RCC 7860 (cell line): ENCODE data around the gene RUNX1.
A peak's percentile ranks its signal among the peaks of the same experiment; 100 is the strongest.
"Not testable (repeated sequence)": the region's sequence is repeated elsewhere in the genome, so short reads cannot be mapped to it uniquely, and the experiment has no call there.

ENCODE experiments used
- DNase-seq: peaks from one replicate; pipeline ENCODE4 v3.0.0-alpha.2; 2015; ENCODE audit warnings: low spot score
- FAIRE-seq: peaks from 2 replicates; lab custom pipeline; 2012; peaks lifted over from hg19 to GRCh38; lab: Jason Lieb, UNC

Gene RUNX1

DNA sequence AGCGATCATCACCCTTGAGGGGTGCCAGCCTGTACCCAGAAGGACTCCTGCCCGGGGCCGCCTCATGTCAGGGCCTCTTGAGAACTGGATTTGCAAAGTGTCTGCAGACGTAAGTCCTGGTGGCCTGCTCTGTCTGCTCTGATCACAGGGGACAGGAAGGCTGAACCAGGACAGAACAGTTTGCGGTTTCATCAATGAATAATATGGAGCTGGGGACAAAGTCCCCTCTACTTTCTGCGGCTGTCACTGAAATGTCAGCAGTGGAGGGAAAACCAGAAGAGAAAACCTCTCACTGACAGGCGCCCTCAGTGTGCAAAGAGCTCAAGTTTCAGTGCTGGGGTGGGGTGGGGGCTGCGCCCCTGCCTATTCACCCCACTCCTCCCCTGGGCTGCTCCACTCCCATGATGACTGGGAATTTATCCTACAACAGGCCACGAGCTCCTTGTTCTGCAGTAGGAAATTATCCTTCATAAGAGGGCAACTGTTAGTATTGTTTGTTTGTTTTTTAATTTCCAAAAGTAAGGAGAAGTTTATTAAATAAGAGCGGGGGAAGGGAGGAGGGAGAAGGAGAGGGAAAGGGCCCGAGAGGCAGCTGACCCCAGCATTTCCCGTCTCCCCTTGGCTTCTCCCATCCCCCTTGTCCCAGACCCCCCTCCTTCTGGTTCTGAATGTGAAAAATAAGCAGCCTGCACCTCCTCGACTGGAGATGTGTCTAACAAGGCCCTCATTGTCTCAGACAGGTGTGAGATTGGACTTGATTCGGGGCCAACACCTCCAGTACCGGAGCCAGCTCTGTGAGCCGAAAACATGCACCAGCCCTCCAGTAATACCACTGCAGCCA lies 231.1 kb downstream of the RUNX1 start:
- no peak for FAIRE-seq
- DNase-seq, result no peak

DNA sequence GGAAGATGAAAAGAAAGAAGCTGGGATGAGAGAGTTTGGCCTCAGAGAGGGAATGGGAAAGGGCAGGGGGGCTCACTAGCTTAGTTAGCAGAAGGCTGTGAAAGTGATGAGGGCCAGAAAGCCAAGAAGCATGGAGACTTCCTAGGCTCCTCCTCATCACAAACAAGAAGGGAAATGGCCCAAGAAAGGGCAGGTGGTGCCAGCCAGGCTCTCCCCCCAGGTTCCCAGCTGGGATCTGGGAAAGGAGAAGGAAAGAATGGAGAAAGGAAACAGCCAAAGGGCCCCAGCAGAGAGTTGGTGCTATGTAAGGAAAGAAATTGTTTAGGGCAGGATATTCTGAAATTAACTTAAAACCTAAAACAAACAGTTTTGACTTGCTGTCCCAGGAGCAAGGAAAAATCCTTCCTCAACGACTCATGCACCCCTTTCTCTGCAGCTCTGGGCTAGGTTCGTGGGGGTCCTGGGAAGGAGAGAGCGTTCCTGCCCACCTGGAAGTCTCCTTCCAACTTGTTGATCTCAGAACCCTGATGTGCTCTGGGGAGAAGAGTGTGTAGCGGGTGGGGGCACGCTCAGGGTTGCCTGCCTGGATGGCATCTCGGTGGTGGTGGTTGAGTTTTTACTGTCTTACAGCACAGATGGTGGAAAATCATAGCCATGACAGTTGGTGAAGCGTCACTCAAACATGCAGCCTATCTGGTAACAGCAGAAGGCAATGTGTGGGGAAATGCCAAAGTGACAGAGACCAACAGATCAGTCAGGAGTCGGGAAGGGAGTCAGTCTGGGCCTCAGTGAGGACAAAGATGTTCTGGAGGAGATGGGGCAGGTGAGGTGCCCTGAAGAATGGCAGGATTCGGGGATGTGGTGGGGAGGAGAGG lies 233.0 kb downstream of the RUNX1 start:
- DNase-seq, result no peak

DNA sequence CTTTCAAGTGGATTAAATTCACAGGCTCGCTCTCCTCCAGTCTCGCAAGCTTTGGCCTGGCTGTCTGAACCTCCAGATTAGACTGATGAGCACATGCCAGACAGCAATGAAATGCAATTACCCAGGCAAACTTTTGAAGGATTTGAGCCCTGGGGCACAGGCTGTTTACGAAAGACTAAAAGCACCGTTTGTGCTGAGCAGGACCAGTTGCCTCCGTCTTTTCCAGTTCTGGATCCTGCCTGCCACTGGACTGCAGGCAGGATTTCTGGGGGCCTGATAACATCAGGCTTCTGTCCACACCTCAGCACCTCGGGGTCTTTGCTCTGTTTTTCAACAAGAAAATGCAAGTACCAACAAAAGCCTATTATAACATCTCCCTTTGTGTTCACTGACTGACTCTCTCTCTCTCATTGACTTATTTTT lies 234.6 kb downstream of the RUNX1 start:
- no peak for DNase-seq
- no peak for FAIRE-seq

More for the DNA sequence above, 233.0 kb downstream of the RUNX1 start:
- no peak for FAIRE-seq

DNA sequence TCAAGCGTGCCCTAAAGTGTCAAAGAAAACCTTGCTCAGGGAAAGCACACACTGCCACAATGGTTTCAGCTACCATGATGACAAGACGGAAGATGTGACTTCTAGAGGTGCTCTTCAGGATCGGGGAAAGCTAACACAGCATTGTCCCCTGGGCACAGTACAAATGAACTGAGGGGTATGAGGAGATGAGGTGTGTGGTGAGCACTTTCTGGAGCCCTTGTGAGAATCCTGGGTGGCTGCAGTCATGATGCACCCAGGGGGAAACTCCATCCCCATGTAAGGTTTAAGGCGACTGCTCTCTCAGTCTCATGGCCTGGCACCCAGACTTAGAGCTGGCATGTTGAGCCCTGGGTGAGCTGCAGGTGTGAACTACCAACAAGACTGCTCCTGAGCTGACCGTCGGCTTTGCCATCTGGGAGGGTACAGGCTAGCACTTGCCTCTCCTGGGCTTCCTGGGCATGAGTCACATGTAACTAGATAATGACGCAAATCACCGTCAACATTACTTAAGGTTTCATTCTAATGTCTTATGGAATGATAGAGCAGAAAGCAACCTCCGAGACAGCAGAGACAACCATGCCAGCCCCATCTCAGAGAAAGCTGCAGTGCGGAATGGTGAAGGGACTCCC lies 235.7 kb downstream of the RUNX1 start:
- DNase-seq, result peak; percentile 17
- FAIRE-seq, result no peak

DNA sequence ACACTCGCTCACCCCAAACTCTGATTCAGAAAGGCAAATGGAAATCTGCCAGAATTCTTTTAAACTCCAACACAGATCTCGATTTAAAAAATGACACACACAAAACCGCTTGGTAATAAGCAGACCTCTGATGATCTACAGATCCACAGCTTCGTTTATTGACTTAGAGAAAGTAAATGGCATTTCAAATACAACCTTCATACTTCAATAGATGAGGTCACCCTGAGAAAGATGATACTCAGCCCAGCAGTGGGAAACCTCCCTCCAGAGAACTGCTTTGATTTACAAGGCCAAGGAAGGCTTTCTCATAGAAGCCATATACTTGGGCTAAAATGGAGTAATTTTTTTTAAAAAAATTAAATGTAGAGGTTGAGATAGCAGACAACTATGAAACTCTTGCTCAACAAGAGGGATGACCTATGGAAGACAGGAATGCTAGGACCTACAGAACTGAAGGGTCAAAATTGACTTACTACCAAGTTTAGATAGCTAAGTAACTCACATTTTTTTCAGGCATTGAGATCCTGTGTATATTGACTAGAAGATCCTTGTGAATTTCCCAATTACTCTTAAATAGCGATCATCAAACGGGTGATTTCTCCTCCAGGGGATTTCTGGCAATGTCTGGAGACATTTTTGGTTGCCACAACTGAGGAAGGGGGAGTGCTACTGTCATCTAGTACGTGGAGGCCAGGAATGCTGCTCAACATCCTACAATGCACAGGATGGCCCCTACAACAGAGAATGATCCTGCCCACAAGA lies 236.4 kb downstream of the RUNX1 start:
- DNase-seq, result peak; percentile 71

DNA sequence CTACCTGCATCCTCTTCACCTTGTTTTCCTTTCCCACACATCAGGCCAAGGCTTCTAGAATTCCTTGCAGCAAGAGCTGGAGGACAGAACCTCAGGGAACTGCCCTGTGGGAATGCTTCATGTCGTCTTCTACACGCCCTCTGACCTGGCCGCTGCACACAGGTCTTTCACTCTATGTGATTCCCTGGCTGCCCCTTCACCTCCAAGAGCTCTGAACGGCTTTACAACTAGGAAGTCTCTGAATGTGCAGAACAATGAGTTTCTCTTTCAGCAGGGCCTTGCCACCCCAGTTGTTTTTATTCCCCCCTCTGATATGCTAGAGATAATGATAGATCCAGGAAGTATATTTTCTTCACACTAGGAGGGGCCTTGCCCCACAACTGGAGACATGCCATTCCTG lies 237.7 kb downstream of the RUNX1 start:
- no peak for FAIRE-seq
- DNase-seq, result no peak

More for the DNA sequence above, 236.4 kb downstream of the RUNX1 start:
- no peak for FAIRE-seq

DNA sequence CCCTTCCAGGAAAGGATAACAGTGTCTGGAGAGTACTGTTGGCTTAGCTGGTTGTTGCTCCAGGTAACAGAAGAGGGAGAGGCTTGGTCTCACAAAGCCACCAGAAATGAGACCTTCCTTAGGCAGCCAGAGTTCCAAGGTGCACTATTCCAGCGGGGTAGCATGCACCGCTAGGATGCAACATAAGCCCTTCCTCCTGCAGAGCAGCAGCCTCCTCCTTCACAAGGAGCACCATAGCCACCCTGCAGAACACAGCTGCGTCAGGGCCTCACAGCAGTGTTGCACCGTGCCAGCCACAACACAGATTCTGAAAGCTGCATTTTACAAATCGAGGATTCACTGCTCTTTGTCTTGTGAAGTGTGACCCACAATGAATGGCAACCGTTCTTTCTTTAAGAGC lies 238.3 kb downstream of the RUNX1 start:
- FAIRE-seq, result no peak
- no peak for DNase-seq

DNA sequence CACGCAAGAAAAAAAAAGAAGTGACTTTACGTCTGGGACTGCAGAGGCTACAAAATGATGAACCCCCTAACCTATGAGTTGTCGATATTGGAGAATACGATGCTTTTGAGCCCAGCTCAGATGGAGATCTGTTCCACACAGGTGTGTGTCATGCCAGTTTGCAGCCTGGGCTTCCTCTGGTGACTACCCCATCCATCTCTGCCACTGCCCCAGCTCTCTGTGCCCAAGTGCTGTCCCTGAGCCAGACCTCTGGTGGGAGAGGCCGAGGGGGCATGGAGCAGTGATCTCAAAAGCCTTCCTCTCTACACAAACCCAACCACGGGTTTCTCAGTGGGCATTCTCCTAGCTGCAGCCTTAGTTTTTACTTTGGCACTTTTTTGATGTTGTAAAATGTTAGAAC lies 239.3 kb downstream of the RUNX1 start:
- DNase-seq (no peak), FAIRE-seq (no peak)

DNA sequence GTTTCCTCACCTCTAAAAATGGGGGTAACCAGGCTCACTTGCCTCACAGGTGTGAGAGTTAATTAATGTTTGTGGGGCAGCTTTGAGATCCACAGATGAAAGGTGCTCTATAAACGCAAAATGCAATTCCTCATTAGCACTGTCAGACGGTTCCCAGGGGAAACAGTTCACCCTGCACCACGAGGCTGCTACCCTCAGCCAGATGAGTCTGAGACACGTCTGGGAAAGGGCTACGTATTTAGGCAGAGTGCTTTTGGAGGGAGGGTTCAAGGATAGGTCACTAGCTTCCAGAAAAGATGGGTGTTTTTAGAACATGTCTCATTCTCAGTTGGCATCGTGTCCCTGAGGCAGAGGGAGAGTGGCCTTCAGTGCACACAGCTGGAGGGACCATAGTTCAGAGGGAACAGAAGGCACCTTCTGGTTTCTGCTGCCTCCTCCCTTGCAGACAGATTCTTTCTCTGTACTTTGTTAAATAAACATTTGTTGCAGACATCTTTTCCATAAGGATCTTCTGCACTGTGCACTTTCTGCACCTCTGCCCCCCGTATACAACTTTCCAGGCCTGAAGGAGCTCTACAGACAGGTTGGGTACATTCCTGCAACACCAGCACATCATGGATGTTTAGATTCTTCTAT lies 240.4 kb downstream of the RUNX1 start:
- DNase-seq (peak; percentile 73), FAIRE-seq (no peak)

DNA sequence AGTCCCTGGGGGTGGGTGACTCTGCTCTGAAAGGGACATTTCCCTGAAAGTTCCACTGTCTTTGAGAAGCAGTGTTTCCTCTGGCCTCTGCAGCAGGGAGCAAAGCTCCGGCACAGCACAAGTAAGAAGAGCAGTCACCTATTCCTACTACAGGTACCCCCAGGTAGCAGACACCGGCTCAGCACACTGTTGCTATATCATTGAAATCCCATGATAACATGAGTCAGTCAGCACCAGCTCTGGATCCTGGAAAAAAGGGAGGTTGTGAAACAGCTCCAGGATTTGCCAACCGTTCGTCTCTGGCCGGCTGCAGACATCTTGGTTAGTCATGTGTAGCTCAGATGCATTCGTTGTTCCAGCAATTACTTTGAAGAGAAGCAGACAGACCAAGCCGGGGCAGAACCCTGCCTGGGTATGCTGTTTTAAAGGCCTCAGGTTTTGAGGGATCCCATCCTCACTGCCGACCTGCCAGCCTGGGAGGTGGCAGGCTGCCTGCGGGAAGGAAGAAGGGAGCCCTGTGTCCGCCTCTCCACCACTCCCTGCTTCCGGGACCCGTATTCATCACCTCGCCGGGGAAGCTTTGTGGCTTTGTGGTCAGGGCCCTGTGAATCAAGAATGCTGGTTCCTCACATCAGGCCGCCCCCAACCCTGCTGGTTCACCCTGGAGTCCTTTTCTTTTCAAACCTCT lies 241.1 kb downstream of the RUNX1 start:
- DNase-seq, result peak; percentile 89
- FAIRE-seq, result peak; percentile 69

DNA sequence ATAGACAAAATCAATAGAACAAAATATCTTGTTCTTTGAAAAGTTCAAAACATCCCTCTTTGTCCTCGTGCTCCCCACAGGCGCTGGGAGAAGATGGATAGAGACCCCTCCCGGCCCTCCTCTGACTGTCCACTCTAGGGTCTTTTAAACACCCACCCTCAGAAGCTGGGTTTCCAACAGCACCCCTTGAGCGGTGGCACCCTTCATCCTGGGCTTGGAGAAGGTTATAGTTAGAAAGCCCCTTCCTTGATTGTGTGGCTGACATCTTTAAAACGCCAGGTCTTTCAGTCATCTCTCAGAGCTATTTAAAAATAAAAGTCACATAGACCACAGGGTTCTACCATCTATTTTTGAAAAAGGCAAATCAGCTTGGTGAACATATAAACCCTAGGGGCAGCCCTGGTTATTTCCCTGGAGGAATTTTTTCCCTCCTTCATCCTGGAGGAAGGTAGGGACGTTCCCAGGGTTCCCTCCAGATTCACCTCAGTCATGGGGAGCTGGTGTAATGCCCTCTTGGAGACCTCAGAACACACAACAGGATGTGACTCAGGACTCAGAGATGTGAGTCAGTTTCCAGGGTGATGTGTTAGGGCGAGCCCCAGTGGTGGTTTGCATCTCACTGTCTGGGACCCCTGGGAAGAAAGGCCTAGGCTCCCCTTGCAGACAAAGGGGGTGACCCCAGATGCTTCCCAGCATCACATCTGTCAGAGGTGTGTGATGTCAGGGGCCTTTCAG lies 241.8 kb downstream of the RUNX1 start:
- peak; percentile 96 for DNase-seq
- peak; percentile 88 for FAIRE-seq

DNA sequence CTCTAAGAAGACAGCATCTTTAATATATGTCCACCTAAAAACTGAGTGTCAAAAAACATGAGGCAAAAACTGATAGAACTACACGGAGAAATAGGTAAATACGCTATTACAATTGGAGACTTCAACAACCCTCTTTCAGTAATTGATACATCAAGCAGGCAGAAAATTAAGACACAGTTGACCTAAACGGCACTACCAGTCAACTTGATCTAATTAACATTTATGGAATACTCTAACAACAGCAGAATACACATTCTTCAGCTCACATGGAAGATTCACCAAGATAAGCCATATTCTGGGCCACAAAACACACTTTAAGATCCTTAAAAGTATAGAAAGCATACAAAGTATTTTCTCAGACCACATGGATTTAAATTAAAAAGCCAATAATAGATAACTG lies 242.7 kb downstream of the RUNX1 start:
- DNase-seq (no peak), FAIRE-seq (no peak)

DNA sequence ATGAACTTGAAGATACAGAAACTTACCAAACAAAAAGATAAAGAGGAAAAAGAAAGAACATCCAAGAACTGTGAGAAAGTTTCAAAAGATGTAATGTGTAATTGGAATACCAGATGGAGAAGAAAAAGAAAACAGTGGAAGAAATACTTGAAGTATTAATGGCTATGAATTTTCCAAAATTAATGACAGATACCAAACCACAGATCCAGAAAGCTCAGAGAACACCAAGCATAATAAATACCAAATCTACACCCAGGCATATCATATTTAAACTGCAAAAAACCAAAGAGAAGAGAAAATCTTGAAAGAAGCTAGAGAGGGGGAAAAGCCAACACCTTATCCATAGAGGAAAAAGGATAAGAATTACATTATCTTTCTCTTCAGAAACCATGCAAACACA lies 243.9 kb downstream of the RUNX1 start:
- DNase-seq (no peak), FAIRE-seq (no peak)

DNA sequence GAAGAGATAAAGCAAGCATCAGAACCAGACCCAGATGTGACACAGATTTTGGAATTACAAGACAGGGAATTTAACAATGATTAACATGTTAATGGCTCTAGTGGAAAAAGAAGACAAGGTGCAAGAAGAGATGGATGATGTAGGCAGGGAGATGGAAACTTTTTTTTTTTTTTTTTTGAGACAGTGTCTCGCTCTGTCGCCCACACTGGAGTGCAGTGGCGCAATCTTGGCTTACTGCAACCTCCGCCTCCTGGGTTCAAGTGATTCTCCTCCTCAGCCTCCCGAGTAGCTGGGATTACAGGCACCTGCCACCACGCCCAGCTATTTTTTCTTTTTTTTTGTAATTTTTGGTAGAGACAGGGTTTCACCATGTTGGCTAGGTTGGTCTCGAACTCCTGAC lies 244.5 kb downstream of the RUNX1 start:
- FAIRE-seq, DNase-seq: not testable (repeated sequence)

DNA sequence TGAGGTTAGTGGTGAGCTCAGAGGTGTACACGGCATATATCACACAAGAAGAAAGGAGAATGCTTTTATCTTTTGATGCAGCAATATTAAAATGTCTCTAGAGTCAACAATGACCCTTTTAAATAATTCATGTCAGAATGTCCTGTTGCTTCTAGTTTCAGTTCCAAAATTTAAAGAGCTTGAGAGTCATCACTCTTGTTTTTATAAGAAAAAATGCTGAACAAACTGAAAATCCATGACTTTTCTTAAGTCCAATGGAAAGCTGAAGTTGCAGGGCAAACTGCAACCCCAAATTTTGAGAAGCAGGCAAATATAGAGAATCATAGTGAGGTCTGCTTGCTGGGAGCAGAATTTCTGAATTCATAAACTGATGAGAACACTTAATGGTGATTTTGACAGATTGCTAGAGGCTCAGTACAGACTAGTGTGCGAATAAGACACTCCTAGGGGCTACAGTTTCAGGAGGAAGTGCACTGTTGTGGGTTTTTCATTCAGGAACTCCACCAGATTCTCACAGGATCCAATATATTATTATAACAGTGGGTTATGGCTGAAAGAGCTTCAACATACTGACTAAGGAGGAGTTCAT lies 245.2 kb downstream of the RUNX1 start:
- no peak for DNase-seq
- FAIRE-seq, result no peak

DNA sequence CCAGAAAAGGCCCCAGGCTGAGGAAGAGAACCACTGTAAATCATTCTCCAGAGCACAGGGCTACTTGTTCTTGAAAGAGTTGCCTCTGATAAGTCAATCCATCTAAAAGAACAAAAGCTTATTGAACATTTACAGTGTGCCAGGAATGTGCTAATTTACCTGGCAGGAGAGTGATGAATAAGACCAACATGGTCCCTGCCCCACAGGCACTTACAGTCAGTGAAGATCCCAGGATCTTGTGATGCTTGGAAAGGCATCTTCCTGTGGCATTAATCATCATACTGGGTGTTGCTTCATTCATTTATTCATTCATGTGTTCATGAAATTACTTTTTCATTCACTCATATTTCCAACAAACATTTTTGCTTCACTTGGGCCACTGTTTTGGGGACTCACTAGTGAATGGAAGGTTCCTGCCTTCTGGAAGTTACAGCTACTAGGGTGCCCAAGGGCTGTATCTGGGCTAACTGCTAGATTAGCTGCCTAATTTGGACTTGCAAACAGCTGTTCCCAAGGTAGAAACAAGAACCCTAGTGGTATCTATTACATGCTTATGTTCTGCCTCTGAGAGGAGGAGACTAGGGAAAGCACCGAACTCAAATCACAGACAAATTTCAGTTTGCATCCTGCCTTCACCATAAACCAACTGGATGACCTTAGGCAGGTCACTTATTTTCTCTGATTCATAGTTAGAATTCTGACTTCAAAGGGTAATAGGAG lies 246.8 kb downstream of the RUNX1 start:
- DNase-seq, result no peak
- FAIRE-seq, result no peak

DNA sequence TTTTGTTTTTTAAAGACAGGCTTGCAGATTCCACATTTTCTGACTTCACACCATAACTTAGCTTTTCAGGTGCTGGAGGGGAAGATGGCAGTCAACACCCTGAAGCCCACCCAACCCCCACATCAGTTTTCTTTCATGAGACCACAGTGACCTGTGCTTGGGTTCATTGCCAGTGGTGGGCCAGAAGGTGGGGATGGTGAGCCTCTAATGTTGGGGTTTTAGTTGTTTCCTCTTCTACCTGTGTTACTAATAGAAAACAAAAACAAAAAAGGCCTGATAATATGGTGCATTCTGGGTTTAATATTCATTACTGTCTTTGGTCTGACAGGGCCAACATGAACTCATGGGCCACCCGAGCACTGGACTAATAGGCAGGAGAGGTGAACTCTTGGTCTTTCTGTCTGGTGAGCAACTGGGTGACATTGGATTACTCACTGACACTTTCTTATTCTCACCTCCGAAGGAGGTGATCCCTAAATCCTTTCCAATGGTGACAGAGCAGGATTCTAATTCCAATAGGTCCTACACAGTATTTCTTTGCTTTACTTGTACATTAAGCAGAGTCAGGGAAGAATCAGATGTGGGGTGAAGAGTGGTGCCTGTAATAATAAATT lies 247.5 kb downstream of the RUNX1 start:
- FAIRE-seq (no peak), DNase-seq (no peak)
